ENCODE measurements around the gene TNFRSF25.

Gene TNFRSF25

GRCh38 chr1:6487804-6488484 is 22.0 kb upstream of the TNFRSF25 start:
- TF ChIP-seq CTCF (IDR thresholded peaks at IDR 0.05; ENCODE audit: insufficient read depth, low read length, missing control alignments): no peak
- H3K4me3 ChIP-seq (ENCODE audit: low read depth, low read length): no peak overlapping the region
- DNase-seq (ENCODE audit: low read depth, low spot score): no peak
- POLR2A ChIA-PET: no interaction called here
- CTCF ChIA-PET: interaction anchor here (0.9 to 11.0 kb wide), 16 partner anchors 14 to 240 kb away, joined by 3 to 236 read pairs (median 16); partner anchors contain the start of genes NOL9, TAS1R1, TNFRSF25 and ZBTB48

- POLR2A ChIA-PET: no interaction called here
- no peak for DNase-seq (ENCODE audit: low read depth, low spot score)
- H3K4me3 ChIP-seq (ENCODE audit: low read depth, low read length): peak overlapping the region; percentile 19
Measured at GRCh38 chr1:6486433-6487011, 20.5 kb upstream of the TNFRSF25 start.

GRCh38 chr1:6485168-6486101 is 19.5 kb upstream of the TNFRSF25 start:
- H3K4me3 ChIP-seq (ENCODE audit: low read depth, low read length): peak overlapping the region; percentile 56
- ChIA-PET CTCF (interaction anchor here (0.6 to 11.0 kb wide), 34 partner anchors 10 to 238 kb away, joined by 3 to 236 read pairs (median 4); partner anchors contain the start of genes KLHL21, NOL9, TAS1R1 and TNFRSF25), POLR2A (no interaction called here)
- no peak for DNase-seq (ENCODE audit: low read depth, low spot score)
- no peak for TF ChIP-seq CTCF (IDR thresholded peaks at IDR 0.05; ENCODE audit: insufficient read depth, low read length, missing control alignments)

More at GRCh38 chr1:6486433-6487011, 20.5 kb upstream of the TNFRSF25 start:
- peak; percentile 98 for TF ChIP-seq CTCF (IDR thresholded peaks at IDR 0.05; ENCODE audit: insufficient read depth, low read length, missing control alignments)
- CTCF ChIA-PET: interaction anchor here (0.7 to 11.0 kb wide), 29 partner anchors 9 to 239 kb away, joined by 3 to 236 read pairs (median 4); partner anchors contain the start of genes KLHL21, NOL9, TAS1R1 and TNFRSF25

GRCh38 chr1:6484826-6485167 is 18.8 kb upstream of the TNFRSF25 start:
- peak overlapping the region; percentile 56 for H3K4me3 ChIP-seq (ENCODE audit: low read depth, low read length)
- TF ChIP-seq CTCF (IDR thresholded peaks at IDR 0.05; ENCODE audit: insufficient read depth, low read length, missing control alignments): no peak
- DNase-seq (ENCODE audit: low read depth, low spot score): no peak
- ChIA-PET POLR2A (no interaction called here), CTCF (interaction anchor here (0.7 to 11.0 kb wide), 10 partner anchors 8 to 163 kb away, joined by 3 to 236 read pairs (median 9); partner anchors contain the start of genes NOL9, TAS1R1 and TNFRSF25)

GRCh38 chr1:6483761-6484117 is 17.8 kb upstream of the TNFRSF25 start:
- DNase-seq (ENCODE audit: low read depth, low spot score): no peak
- ChIA-PET POLR2A (no interaction called here), CTCF (interaction anchor here (1.0 to 11.0 kb wide), 7 partner anchors 9 to 164 kb away, joined by 3 to 236 read pairs (median 11); partner anchors contain the start of genes NOL9, TAS1R1 and TNFRSF25)
- TF ChIP-seq CTCF (IDR thresholded peaks at IDR 0.05; ENCODE audit: insufficient read depth, low read length, missing control alignments): no peak
- H3K4me3 ChIP-seq (ENCODE audit: low read depth, low read length): no peak overlapping the region

All from AG04449 (cell line).